SU-DHL-6 (cell line): ENCODE data around the gene RBCK1.

Experiments used
- H2AFZ ChIP-seq: fragments of 200-600 bp; sonication (generic); 2 replicates; pipeline ENCODE4 v1.6.1; 2014; ENCODE audit warnings: low read depth, mild to moderate bottlenecking, moderate library complexity, mixed read lengths, antibody characterized with exemption, low read length; ENCODE audit not compliant: severe bottlenecking
- H3F3A ChIP-seq: fragments of 200-600 bp; shearing (Covaris generic); 2 replicates; pipeline ENCODE4 v1.6.0; 2016; ENCODE audit warnings: antibody characterized with exemption, mild to moderate bottlenecking; ENCODE audit not compliant: insufficient read depth
- H3K27ac ChIP-seq: fragments of 200-600 bp; sonication (generic); 2 replicates; pipeline ENCODE4 v1.5.1; 2016; ENCODE audit warnings: low read depth, mild to moderate bottlenecking, low read length, moderate library complexity, mixed read lengths
- H3K27me3 ChIP-seq: fragments of 200-600 bp; sonication (generic), shearing (Covaris generic); 2 replicates; pipeline ENCODE4 v1.6.0; 2014; ENCODE audit warnings: mild to moderate bottlenecking, low read length
- H3K36me3 ChIP-seq: fragments of 200-600 bp; sonication (generic); 2 replicates; pipeline ENCODE4 v1.6.1; 2014; ENCODE audit warnings: mild to moderate bottlenecking, low read length, mixed read lengths
- H3K4me2 ChIP-seq: fragments of 300-600, 200-600 bp; shearing (Covaris generic), sonication (generic); 2 replicates; pipeline ENCODE4 v1.6.0; 2014; ENCODE audit warnings: low read length, low read depth, mild to moderate bottlenecking; ENCODE audit not compliant: poor library complexity, severe bottlenecking
- H3K4me3 ChIP-seq: fragments of 200-600 bp; sonication (generic); 2 replicates; pipeline ENCODE4 v1.5.1; 2014; ENCODE audit warnings: antibody characterized with exemption, low read length, mild to moderate bottlenecking, mixed read lengths; ENCODE audit not compliant: insufficient read depth, poor library complexity, severe bottlenecking
- H3K79me2 ChIP-seq: fragments of 200-600 bp; sonication (generic); 2 replicates; pipeline ENCODE4 v1.6.1; 2014; ENCODE audit warnings: mild to moderate bottlenecking, low read length, moderate library complexity; ENCODE audit not compliant: insufficient read depth
- H3K9ac ChIP-seq: fragments of 200-600 bp; sonication (generic); 2 replicates; pipeline ENCODE4 v1.7.0; 2014; ENCODE audit warnings: mild to moderate bottlenecking, low read length
- H3K9me2 ChIP-seq: fragments of 200-600 bp; sonication (generic); replicated peaks from 2 replicates; pipeline ENCODE4 v1.6.1; 2014; ENCODE audit warnings: low read length; ENCODE audit not compliant: insufficient read depth
- H3K9me3 ChIP-seq: fragments of 200-600 bp; sonication (generic); 2 replicates; pipeline ENCODE4 v1.6.1; 2014; ENCODE audit warnings: low read length, mixed read lengths; ENCODE audit not compliant: insufficient read depth
- H4K20me1 ChIP-seq: fragments of 200-600 bp; sonication (generic); 2 replicates; pipeline ENCODE4 v1.6.1; 2014; ENCODE audit warnings: low read depth, mild to moderate bottlenecking, antibody characterized with exemption, low read length, moderate library complexity, mixed read lengths
- CTCF ChIP-seq: fragments of 200-600 bp; sonication (generic); IDR thresholded peaks from one replicate; pipeline ENCODE4 v1.5.1; 2017; ENCODE audit warnings: antibody characterized with exemption, mild to moderate bottlenecking, low read length, moderate library complexity; ENCODE audit not compliant: insufficient read depth, poor library complexity, severe bottlenecking
- EZH2phosphoT487 ChIP-seq: fragments of 200-600 bp; sonication (generic), shearing (Covaris generic); conservative IDR thresholded peaks from 2 replicates; pipeline ENCODE4 v1.6.1; 2018; ENCODE audit warnings: mild to moderate bottlenecking, antibody characterized with exemption, low read length, moderate library complexity, mixed read lengths

Gene RBCK1

GRCh38 chr20:387520-387919 lies 20.6 kb upstream of the RBCK1 start:
- H3K4me3 ChIP-seq: no peak overlapping the region
- H3K27ac ChIP-seq: no peak overlapping the region
- H3K4me2 ChIP-seq: no peak overlapping the region
- no peaks in the 10 kb centered on the region; the same call in 1 of the 2 replicates for H3F3A ChIP-seq
- H3K9me2 ChIP-seq: no peaks in the 10 kb centered on the region
- no peaks in the 10 kb centered on the region for H4K20me1 ChIP-seq
- H3K79me2 ChIP-seq: no peaks in the 10 kb centered on the region
- H3K36me3 ChIP-seq: no peaks in the 10 kb centered on the region
- H3K27me3 ChIP-seq: no peaks in the 10 kb centered on the region
- no peak overlapping the region for H3K9ac ChIP-seq
- no peak overlapping the region for H2AFZ ChIP-seq
- H3K9me3 ChIP-seq: no peaks in the 10 kb centered on the region
- TF ChIP-seq CTCF: no peak
- no peak for TF ChIP-seq EZH2phosphoT487

- Histone ChIP-seq H4K20me1 (no peaks in the 10 kb centered on the region), H2AFZ (no peak overlapping the region), H3K9me3 (no peaks in the 10 kb centered on the region), H3K36me3 (no peaks in the 10 kb centered on the region), H3K9ac (no peak overlapping the region), H3K9me2 (no peaks in the 10 kb centered on the region), H3K4me2 (no peak overlapping the region), H3K27ac (no peak overlapping the region), H3K4me3 (no peak overlapping the region), H3K27me3 (no peaks in the 10 kb centered on the region), H3K79me2 (no peaks in the 10 kb centered on the region), H3F3A (no peaks in the 10 kb centered on the region)
- no peak for TF ChIP-seq CTCF
- TF ChIP-seq EZH2phosphoT487: no peak
These were observed 19.8 kb upstream of the RBCK1 start for GRCh38 chr20:388034-388994.

- no peaks in the 10 kb centered on the region for H3K79me2 ChIP-seq
- no peaks in the 10 kb centered on the region for H3K27me3 ChIP-seq
- TF ChIP-seq EZH2phosphoT487 (no peak), CTCF (no peak)
- no peak overlapping the region for H3K27ac ChIP-seq
- H3K9me2 ChIP-seq: no peaks in the 10 kb centered on the region
- no peak overlapping the region for H2AFZ ChIP-seq
- no peaks in the 10 kb centered on the region for H4K20me1 ChIP-seq
- no peak overlapping the region for H3K4me3 ChIP-seq
- H3K9me3 ChIP-seq: no peaks in the 10 kb centered on the region
- no peaks in the 10 kb centered on the region for H3F3A ChIP-seq
- H3K36me3 ChIP-seq: no peaks in the 10 kb centered on the region
- no peak overlapping the region for H3K9ac ChIP-seq
- no peak overlapping the region for H3K4me2 ChIP-seq
These were observed 18.9 kb upstream of the RBCK1 start for GRCh38 chr20:389220-389619.
